ENCODE results near the gene ARHGEF17.

DNA sequence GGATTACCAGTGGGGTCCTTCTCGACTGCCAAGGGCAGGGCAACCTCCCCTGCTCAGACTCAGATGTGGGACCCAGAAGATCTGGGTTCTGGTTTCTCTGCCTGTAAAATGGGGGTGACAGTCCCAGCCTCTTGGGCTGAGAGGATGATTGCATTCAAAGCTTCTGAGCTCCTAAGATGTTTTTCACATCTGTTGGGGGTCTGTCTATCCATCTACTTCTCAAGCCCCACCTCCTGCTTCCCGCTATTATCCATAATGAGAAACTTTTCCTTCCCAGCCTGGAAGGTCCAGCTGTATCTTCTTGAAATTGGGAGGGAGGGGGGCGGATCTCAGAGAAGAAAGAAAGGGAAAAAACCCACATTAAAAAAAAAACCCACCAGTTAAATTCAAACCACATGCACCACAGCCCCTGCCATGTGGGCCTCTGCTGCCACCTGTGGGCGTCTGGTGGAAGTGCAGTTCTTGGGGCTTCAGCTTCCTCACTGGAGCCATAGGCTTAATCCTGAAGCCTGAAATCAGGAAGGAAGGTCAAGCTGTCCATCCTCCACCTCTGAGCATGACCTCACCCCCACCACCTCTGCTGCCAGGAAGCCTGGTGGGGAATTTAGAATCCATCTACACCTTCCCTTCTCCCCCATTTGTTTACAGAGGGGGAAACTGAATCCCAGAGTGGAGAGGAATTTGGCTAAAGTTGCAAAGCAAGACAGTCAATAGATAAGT, 27.3 kb downstream of the ARHGEF17 start:
- TF ChIP-seq, protein P1, sequence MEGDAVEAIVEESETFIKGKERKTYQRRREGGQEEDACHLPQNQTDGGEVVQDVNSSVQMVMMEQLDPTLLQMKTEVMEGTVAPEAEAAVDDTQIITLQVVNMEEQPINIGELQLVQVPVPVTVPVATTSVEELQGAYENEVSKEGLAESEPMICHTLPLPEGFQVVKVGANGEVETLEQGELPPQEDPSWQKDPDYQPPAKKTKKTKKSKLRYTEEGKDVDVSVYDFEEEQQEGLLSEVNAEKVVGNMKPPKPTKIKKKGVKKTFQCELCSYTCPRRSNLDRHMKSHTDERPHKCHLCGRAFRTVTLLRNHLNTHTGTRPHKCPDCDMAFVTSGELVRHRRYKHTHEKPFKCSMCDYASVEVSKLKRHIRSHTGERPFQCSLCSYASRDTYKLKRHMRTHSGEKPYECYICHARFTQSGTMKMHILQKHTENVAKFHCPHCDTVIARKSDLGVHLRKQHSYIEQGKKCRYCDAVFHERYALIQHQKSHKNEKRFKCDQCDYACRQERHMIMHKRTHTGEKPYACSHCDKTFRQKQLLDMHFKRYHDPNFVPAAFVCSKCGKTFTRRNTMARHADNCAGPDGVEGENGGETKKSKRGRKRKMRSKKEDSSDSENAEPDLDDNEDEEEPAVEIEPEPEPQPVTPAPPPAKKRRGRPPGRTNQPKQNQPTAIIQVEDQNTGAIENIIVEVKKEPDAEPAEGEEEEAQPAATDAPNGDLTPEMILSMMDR (IDR thresholded peaks at IDR 0.05 in 8 of 11, conservative IDR thresholded peaks at IDR 0.05 in 3 of 11): peak; percentile 92 to 99 (median 98)
- peak in 2 of 3 donors; percentile 35 to 37 for TF ChIP-seq POLR2AphosphoS5 (IDR thresholded peaks at IDR 0.05)
- TF ChIP-seq POLR2A (IDR thresholded peaks at IDR 0.05): no peak

Data from spleen (tissue), 7 donors.